GM21737 (cell line): ENCODE data around the gene GDF3.
"Not testable (repeated sequence)": the region's sequence is repeated elsewhere in the genome, so short reads cannot be mapped to it uniquely, and the experiment has no call there.

Source experiments
- ATAC-seq: cut with Tn5 transposase; IDR thresholded peaks from one replicate; pipeline ENCODE4 v1.9.1; 2021; ENCODE audit warnings: mild to moderate bottlenecking, moderate library complexity; ENCODE audit not compliant: unreplicated experiment

GDF3 gene

GRCh38 chr12:7668171-7668570, 27.4 kb downstream of the GDF3 start:
- no peak for ATAC-seq

DNA sequence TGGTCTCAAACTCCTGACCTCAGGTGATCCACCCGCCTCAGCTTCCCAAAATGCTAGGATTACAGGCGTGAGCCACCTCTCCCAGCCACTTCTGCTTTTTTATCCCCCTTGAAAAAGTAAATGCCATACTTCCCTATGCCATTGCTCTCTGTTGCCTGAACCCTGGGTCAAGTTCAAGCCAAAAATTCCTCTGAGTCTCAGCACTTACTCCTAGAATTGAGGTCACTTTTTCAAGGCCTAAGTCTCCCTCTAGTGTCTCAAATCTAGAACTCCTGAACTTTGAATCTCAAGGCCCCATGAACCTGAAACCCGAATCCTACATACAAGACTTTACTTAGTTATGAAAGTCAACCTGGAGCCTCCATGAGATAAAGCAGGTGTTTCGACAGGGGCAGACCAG, 28.4 kb downstream of the GDF3 start:
- no peak for ATAC-seq

DNA sequence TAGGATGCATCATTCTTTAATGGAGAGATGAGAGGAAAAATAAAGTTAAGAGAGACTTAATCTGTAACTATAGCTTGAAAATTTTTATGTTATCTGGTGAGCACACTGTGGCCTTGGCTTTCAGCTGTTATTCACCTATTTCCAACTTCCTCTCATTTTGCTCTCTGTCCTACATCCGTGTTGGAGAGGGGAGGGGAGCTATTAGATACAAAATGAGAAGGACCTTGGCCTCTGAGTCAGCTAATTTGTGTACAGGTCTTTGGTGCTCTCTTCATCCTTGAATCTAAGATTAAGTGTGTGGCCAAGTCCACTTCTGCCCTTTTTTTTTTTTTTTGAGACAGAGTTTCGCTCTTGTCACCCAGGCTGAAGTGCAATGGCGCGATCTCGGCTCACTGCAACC, 29.0 kb downstream of the GDF3 start:
- no peak for ATAC-seq

GRCh38 chr12:7661741-7662140, 33.8 kb downstream of the GDF3 start:
- ATAC-seq, result no peak

GRCh38 chr12:7656121-7656520, 39.5 kb downstream of the GDF3 start:
- no peak for ATAC-seq

- ATAC-seq, result no peak
These were observed 45.5 kb downstream of the GDF3 start for GRCh38 chr12:7650091-7650490.

GRCh38 chr12:7647071-7647470, 48.5 kb downstream of the GDF3 start:
- ATAC-seq, result no peak

DNA sequence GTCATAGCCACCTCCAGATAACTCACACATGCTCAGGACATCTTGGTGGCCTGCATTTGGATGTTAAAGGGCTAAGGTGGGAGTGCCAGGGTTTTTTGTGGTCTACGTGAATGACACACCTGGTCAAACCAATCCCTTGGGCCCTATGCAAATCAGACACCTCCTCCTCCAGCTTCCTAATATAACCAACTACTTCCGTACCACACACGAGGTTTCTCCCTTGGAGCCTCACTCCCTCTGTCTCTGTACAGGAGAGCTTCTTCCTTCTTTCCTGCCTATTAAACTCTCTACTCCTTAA, 49.4 kb downstream of the GDF3 start:
- ATAC-seq, result no peak

GRCh38 chr12:7645395-7646177, 50.0 kb downstream of the GDF3 start:
- no peak for ATAC-seq

- ATAC-seq, result no peak
These were observed 52.7 kb downstream of the GDF3 start for GRCh38 chr12:7642876-7643309.

GRCh38 chr12:7642287-7642686, 53.3 kb downstream of the GDF3 start:
- no peak for ATAC-seq

DNA sequence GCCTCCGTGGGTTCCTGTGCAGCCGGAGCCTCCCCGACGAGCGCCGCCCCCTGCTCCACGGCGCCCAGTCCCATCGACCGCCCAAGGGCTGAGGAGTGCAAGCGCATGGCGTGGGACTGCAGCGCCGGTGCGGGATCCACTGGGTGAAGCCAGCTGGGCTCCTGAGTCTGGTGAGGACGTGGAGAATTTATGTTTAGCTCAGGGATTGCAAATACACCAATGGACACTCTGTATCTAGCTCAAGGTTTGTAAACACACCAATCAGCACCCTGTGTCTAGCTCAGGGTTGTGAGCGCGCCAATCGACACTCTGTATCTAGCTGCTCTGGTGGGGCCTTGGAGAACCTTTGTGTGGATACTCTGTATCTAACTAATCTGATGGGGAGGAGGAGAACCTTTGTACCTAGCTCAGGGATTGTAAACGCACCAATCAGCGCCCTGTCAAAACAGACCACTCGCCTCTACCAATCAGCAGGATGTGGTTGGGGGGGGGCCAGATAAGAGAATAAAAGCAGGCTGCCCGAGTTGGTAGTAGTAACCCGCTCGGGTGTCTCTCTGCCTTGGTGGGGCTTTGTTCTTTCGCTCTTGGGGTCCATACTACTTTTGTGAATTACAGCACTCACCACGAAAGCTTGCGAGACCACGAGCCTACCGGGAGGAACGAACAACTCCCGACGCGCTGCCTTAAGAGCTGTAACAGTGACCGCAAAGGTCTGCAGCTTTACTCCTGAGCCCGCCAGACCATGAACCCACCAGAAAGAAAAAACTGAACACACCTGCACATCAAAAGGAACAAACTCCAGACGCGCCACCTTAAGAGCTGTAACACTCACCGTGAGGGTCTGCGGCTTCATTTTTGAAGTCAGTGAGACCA, 55.2 kb downstream of the GDF3 start:
- not testable (repeated sequence) for ATAC-seq
